Astrocyte of the cerebellum (primary cell): Measurements from ENCODE around the gene ELF4.
A peak's percentile ranks its signal among the peaks of the same experiment; 100 is the strongest.

Experiments
- DNase-seq: peaks from one replicate; pipeline ENCODE4 v3.0.0-alpha.2; 2011; ENCODE audit warnings: low read depth
- H3K4me3 ChIP-seq: 2 replicates; pipeline ENCODE4 v1.5.1; 2011; ENCODE audit warnings: mild to moderate bottlenecking, low read depth, low read length, moderate library complexity
- in situ Hi-C: cut with HindIII; loops from 2 replicates; pipeline ENCODE4 v1.10.0; 2017; ENCODE audit warnings: low sequenced_read_pairs
- TF ChIP-seq, protein P1 (sequence below): IDR thresholded peaks from 2 replicates; pipeline ENCODE4 v1.5.1; 2012; ENCODE audit warnings: low read length, low read depth, moderate library complexity, mild to moderate bottlenecking; ENCODE audit errors: missing control alignments

Gene ELF4

DNA sequence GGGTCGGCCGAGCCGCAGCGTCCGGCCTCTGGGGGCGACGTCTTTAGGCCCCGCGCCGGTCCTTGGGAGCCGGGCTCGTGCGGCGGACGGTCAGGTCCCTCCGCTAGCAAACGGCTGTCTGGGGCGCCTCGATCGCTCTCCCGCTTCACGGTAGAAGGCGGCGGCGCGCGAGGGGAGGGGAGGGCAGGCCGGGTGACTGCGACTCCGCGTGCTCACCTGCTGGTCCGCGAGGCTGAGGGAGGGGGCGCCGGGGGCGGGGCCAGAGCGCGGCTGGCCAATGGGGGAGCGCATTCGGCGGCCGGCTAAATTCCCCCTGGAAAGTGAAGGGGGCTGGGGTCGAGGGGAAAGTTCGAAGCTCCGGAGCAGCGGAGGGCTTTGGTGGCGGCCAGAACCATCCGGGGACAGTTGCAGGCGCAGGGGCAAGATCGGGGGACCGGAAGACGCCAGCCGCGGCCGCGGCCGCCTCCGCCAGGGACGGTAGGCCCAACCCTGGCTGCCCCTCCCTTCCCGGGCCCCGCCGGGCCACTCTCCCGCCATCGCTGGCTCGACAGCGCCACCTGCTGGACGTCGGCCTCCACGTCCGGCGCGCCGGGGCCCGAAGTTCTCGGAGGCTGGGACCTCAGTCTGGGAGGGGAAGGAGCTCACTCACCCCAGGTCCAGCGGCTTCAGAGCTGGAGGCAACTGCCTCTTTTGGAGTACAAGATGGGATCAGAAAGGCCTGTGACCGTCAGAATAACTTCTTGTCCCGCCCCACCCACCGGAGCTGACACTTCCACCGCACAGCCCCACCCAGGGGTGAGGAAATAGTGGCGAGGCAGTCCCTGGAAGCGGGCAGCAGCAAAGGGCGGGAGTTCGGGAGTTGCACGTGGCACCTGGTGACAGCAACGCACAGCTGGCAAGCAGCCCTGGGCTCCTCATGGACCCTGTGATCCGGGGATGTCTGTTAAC is 49.9 kb downstream of the ELF4 start:
- DNase-seq, result no peak
- peak overlapping the region; percentile 42 for H3K4me3 ChIP-seq
- TF ChIP-seq, protein P1, sequence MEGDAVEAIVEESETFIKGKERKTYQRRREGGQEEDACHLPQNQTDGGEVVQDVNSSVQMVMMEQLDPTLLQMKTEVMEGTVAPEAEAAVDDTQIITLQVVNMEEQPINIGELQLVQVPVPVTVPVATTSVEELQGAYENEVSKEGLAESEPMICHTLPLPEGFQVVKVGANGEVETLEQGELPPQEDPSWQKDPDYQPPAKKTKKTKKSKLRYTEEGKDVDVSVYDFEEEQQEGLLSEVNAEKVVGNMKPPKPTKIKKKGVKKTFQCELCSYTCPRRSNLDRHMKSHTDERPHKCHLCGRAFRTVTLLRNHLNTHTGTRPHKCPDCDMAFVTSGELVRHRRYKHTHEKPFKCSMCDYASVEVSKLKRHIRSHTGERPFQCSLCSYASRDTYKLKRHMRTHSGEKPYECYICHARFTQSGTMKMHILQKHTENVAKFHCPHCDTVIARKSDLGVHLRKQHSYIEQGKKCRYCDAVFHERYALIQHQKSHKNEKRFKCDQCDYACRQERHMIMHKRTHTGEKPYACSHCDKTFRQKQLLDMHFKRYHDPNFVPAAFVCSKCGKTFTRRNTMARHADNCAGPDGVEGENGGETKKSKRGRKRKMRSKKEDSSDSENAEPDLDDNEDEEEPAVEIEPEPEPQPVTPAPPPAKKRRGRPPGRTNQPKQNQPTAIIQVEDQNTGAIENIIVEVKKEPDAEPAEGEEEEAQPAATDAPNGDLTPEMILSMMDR, result peak; percentile 71
- in situ Hi-C loops, result no loop called here

DNA sequence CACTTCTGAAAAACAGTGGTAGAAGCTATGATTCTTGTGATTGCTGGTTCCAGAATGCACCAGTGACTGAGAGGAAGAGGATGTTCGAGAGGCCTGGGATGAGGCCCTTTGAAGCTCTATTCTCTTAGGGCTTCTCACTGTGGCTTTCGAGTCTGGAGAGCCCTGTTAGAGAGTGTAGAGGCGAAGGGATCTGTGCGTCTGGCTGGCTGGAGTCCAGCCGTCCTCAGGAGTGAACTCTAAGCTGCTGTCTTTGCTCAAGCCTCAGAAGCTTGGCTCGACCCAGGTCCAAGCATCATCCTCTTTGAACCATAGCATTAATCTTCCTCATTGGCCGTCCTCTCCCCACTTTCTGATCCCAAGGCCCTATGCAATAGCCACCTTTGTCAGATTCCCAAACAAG is 51.6 kb downstream of the ELF4 start:
- H3K4me3 ChIP-seq, result no peak overlapping the region
- TF ChIP-seq, protein P1, result no peak
- no peak for DNase-seq
- in situ Hi-C loops, result loop anchor here (5.0 kb wide), 1 partner anchor 59 kb away; no protein-coding TSS in a partner anchor

DNA sequence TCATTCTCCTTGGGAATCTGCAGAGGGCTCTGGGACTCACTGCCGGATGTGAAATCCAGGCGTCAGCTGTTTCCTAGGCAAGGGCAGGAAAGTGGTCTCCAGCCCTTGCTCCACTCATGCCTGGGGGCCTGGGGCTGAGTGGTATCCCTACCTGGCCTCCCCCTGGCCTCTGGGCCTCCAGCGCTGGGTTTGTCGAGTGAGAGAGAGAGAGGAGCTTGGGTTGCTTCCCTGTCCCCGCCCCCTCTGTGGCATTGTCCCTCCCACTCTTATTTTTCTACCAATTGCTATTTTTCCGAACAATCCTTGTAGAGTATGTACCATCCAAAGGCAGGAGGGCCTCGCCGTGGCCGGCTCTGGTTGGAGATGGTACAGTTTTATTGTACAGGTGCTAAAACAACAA is 53.1 kb downstream of the ELF4 start:
- no peak for DNase-seq
- TF ChIP-seq, protein P1, result no peak
- H3K4me3 ChIP-seq, result no peak overlapping the region
- in situ Hi-C loops, result loop anchor here (5.0 kb wide), 1 partner anchor 60 kb away; no protein-coding TSS in a partner anchor

DNA sequence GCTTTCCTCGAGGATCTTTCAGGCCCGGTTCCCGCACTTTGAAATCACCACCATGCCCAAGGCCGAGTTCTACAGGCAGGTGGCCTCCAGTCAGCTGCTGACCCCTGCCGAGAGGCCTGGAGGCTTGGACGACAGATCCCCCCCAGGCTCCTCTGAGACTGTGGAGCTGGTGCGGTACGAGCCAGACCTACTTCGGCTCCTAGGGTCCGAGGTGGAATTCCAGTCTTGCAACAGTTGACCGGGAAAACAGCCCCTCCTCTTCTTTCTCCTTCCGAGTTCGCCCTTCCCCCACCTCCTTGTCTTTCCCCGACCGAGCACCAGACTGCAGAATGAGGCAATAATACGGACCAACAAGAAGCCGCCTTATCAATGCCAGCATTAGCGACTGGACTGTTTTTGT is 54.4 kb downstream of the ELF4 start:
- TF ChIP-seq, protein P1, result no peak
- DNase-seq, result no peak
- no peak overlapping the region for H3K4me3 ChIP-seq
- in situ Hi-C loops, result loop anchor here (5.0 kb wide), 1 partner anchor 61 kb away; no protein-coding TSS in a partner anchor

DNA sequence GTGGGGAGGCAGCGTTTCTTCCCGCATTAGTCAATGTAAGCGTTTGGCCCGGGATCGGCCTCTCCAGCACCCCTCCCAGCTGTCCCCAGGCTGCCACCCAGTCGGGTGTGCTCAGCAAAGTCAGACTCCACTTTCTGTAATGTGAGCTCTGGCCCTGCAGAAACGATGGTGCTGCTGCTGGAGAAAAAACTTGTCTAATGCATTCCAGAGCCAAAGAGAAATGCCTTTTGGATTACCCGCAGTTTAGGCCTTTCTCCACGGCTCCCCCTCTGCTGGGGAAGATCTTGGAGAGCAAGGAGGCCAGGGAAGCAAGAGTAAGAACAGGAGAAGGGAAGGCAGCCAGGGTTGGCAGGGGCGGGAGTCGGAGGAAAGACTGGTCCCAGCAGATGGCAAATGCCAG is 55.2 kb downstream of the ELF4 start:
- in situ Hi-C loops, result loop anchor here (5.0 kb wide), 1 partner anchor 62 kb away; no protein-coding TSS in a partner anchor
- no peak overlapping the region for H3K4me3 ChIP-seq
- TF ChIP-seq, protein P1, result no peak
- DNase-seq, result peak; percentile 33

DNA sequence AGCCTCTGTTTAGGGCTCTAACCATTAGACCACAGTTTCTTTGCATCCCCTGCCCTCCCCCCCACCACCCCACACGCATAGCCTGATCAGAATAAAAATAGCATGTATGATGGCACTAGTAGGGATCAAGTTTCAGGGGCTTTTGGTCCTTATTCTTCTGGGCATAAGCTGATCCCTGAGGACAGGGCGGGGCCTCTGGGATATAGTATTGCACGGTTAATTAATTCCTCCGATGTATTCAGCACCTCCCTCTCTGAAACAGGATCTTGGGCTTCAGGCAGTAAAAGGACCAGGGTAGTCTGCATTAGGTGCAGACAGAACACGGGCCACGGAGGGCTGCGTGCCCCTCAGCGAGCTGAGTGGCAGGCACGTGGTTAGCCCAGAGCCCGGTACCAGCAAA is 57.1 kb downstream of the ELF4 start:
- in situ Hi-C loops, result no loop called here

More for the DNA sequence above, 57.1 kb downstream of the ELF4 start:
- TF ChIP-seq, protein P1, result no peak
- H3K4me3 ChIP-seq, result no peak overlapping the region
- DNase-seq, result no peak
